Small intestine (tissue), 7 donors: Measurements from ENCODE around the gene ALOX15. TPM values are rescaled to one million over a fixed set of nuclear protein-coding genes. Genes with fewer than 3 reads are reported as not detected.

Experiments
- DNase-seq, 2 donors: peaks; one replicate each; pipeline versions ENCODE4 v3.0.0 to v3.0.0-alpha.2; 2013
- FAIRE-seq: peaks from 2 replicates; lab custom pipeline; 2012; peaks lifted over from hg19 to GRCh38; lab: Jason Lieb, UNC
- H3K27ac ChIP-seq, 3 donors: one replicate each; pipeline ENCODE4 v1.5.1; 2013; ENCODE audit warnings: low read length in 2 of 3, mild to moderate bottlenecking in 2 of 3, control low read depth in 1 of 3, inconsistent platforms in 1 of 3, low read depth in 1 of 3, moderate library complexity in 1 of 3
- H3K27me3 ChIP-seq, 3 donors: one replicate each; pipeline ENCODE4 v1.6.1; 2013; ENCODE audit warnings: low read length in 3 of 3, inconsistent platforms in 1 of 3; ENCODE audit not compliant: control insufficient read depth in 3 of 3, insufficient read depth in 3 of 3
- H3K36me3 ChIP-seq, 3 donors: one replicate each; pipeline ENCODE4 v1.6.1; 2013; ENCODE audit warnings: low read length in 3 of 3, inconsistent platforms in 1 of 3, low read depth in 1 of 3, mild to moderate bottlenecking in 1 of 3, moderate library complexity in 1 of 3; ENCODE audit not compliant: control insufficient read depth in 3 of 3, insufficient read depth in 2 of 3
- H3K4me1 ChIP-seq, 3 donors: one replicate each; pipeline ENCODE4 v1.6.1; 2013; ENCODE audit warnings: low read length in 2 of 3, inconsistent platforms in 1 of 3, low read depth in 1 of 3, mild to moderate bottlenecking in 1 of 3, moderate library complexity in 1 of 3; ENCODE audit not compliant: control insufficient read depth in 3 of 3, insufficient read depth in 2 of 3
- H3K4me3 ChIP-seq, 3 donors: one replicate each; pipeline ENCODE4 v1.5.1; 2013; ENCODE audit warnings: low read length in 3 of 3, control low read depth in 1 of 3, inconsistent platforms in 1 of 3, low read depth in 1 of 3, mild to moderate bottlenecking in 1 of 3, moderate library complexity in 1 of 3
- H3K9me3 ChIP-seq, 2 donors: one replicate each; pipeline ENCODE4 v1.6.1; 2013; ENCODE audit warnings: low read depth in 1 of 2, low read length in 1 of 2; ENCODE audit not compliant: control insufficient read depth in 2 of 2, insufficient read depth in 1 of 2
- WGBS, 3 donors: extraction: QIAGEN DNeasy Blood & Tissue Kit; methylation state at CpG; one replicate each; pipeline ENCODE4 v1.1.7; 2013; 5-methylcytosine and 5-hydroxymethylcytosine counted together
- polyA plus RNA-seq, 4 donors: library from polyadenylated mRNA; stranded (reverse) in 3 of 4; unstranded in 1 of 4; fragments of 200-250 nt in 3 of 4; fragments of 120-200 nt in 1 of 4; gene quantifications; one replicate each; pipeline versions ENCODE4 v1.2.1 to v1.2.3, GENCODE V29; 2013
- donor health status: healthy with polysubstance abuse.
- donor health status: control.
- donor health status: control.
- donor health status: Bipolar disorder and iron deficiency.
- donor health status: healthy.

The ALOX15 gene
- polyA plus RNA-seq, 4 donors, result 0.15 to 0.49 (median 0.27) TPM; not detected in 1

GRCh38 chr17:4623249-4623648 is 18.2 kb downstream of the ALOX15 start:
- FAIRE-seq (no peak), DNase-seq (no peak)
- H3K27ac ChIP-seq, result no peak overlapping the region
- peaks cover 0 to 10% of the 10 kb centered on the region in 2 donors for H3K9me3 ChIP-seq
- 76 to 84% (median 77%) methylated on average over 2 of the region's 2 CpGs for WGBS, 3 donors
- H3K36me3 ChIP-seq, result no peaks in the 10 kb centered on the region
- no peak overlapping the region for H3K4me3 ChIP-seq
- no peaks in the 10 kb centered on the region for H3K27me3 ChIP-seq
- H3K4me1 ChIP-seq, result no peaks in the 10 kb centered on the region

GRCh38 chr17:4622375-4622774 is 19.1 kb downstream of the ALOX15 start:
- Histone ChIP-seq H3K9me3 (peaks cover 0 to 10% of the 10 kb centered on the region in 2 donors), H3K27ac (no peak overlapping the region), H3K4me3 (no peak overlapping the region), H3K4me1 (no peaks in the 10 kb centered on the region), H3K36me3 (no peaks in the 10 kb centered on the region), H3K27me3 (peaks cover 0 to 2% (median 0%) of the 10 kb centered on the region in 3 donors)
- WGBS, 3 donors, result 91 to 97% (median 96%) methylated on average over 1 of the region's 1 CpG
- FAIRE-seq, result no peak
- no peak for DNase-seq

- 94 to 97% (median 95%) methylated on average over 4 of the region's 4 CpGs for WGBS, 3 donors
- Histone ChIP-seq H3K36me3 (no peaks in the 10 kb centered on the region), H3K4me3 (no peak overlapping the region), H3K27me3 (peaks cover 0 to 2% (median 0%) of the 10 kb centered on the region in 3 donors), H3K27ac (no peak overlapping the region), H3K4me1 (no peaks in the 10 kb centered on the region), H3K9me3 (peaks cover 0 to 12% of the 10 kb centered on the region in 2 donors)
- FAIRE-seq, result no peak
- no peak for DNase-seq
Measured at GRCh38 chr17:4620531-4621101, 20.9 kb downstream of the ALOX15 start.

- no peak overlapping the region for H3K27ac ChIP-seq
- no peaks in the 10 kb centered on the region for H3K36me3 ChIP-seq
- no peak for FAIRE-seq
- no peaks in the 10 kb centered on the region for H3K4me1 ChIP-seq
- WGBS, 3 donors, result 64 to 65% (median 65%) methylated on average over 15 of the region's 15 CpGs
- peaks cover 0 to 2% (median 0%) of the 10 kb centered on the region in 3 donors for H3K27me3 ChIP-seq
- no peak for DNase-seq
- H3K4me3 ChIP-seq, result no peak overlapping the region
- peaks cover 0 to 12% of the 10 kb centered on the region in 2 donors for H3K9me3 ChIP-seq
Measured at GRCh38 chr17:4617590-4618351, 23.7 kb downstream of the ALOX15 start.

- H3K9me3 ChIP-seq, result peaks cover 0 to 9% of the 10 kb centered on the region in 2 donors
- H3K27me3 ChIP-seq, result peaks cover 0 to 2% (median 0%) of the 10 kb centered on the region in 3 donors
- WGBS, 3 donors, result 91 to 96% (median 93%) methylated on average over 17 of the region's 17 CpGs
- H3K4me1 ChIP-seq, result no peaks in the 10 kb centered on the region
- no peak for DNase-seq
- H3K27ac ChIP-seq, result no peak overlapping the region
- H3K4me3 ChIP-seq, result no peak overlapping the region
- FAIRE-seq, result no peak
- H3K36me3 ChIP-seq, result no peaks in the 10 kb centered on the region
Measured at GRCh38 chr17:4617090-4617489, 24.4 kb downstream of the ALOX15 start.

GRCh38 chr17:4616476-4616875 is 25.0 kb downstream of the ALOX15 start:
- no peaks in the 10 kb centered on the region for H3K4me1 ChIP-seq
- FAIRE-seq, result no peak
- H3K4me3 ChIP-seq, result no peak overlapping the region
- no peaks in the 10 kb centered on the region for H3K36me3 ChIP-seq
- H3K27me3 ChIP-seq, result peaks cover 0 to 2% (median 0%) of the 10 kb centered on the region in 3 donors
- no peak overlapping the region for H3K27ac ChIP-seq
- H3K9me3 ChIP-seq, result peaks cover 0 to 5% of the 10 kb centered on the region in 2 donors
- no peak for DNase-seq
- WGBS, 3 donors, result 75 to 80% (median 77%) methylated on average over 9 of the region's 9 CpGs

DNA sequence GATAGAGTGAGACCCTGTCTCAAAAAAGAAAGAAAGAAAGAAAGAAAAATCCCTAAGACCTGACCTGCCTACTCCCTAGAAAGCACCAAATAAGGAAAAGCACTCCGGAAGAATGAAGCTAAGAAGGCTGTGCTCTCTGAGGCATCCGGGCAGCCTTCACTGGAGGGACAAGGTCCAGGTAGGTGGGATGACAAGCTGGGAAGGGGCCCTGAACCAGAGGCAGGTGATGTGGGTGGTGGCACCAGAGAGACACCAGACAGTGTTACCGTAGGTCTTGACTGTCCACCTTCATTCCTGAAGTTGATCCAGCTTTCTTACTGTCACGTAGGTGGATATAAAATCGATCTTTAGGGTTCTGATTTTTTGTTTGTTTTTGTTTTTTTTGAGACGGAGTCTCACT is 30.8 kb downstream of the ALOX15 start:
- Histone ChIP-seq H3K9me3 (no peaks in the 10 kb centered on the region), H3K27me3 (no peaks in the 10 kb centered on the region), H3K36me3 (peaks cover 0 to 9% (median 0%) of the 10 kb centered on the region in 3 donors), H3K4me1 (peaks cover 0 to 43% (median 4%) of the 10 kb centered on the region in 3 donors), H3K27ac (peak overlapping the region in 1 of 3 donors; percentile 76), H3K4me3 (no peak overlapping the region)
- FAIRE-seq, result no peak
- WGBS, 3 donors, result 23 to 67% (median 39%) methylated on average over 6 of the region's 6 CpGs
- DNase-seq, result peak; percentile 26 to 79

- Histone ChIP-seq H3K4me1 (peaks cover 0 to 46% (median 4%) of the 10 kb centered on the region in 3 donors), H3K4me3 (no peak overlapping the region), H3K9me3 (no peaks in the 10 kb centered on the region), H3K27ac (peak overlapping the region in 1 of 3 donors; percentile 76), H3K36me3 (peaks cover 0 to 10% (median 0%) of the 10 kb centered on the region in 3 donors), H3K27me3 (no peaks in the 10 kb centered on the region)
- FAIRE-seq (no peak), DNase-seq (peak; percentile 60 to 66)
- whole genome bisulfite sequencing, 3 donors, result 27 to 57% (median 36%) methylated on average over 5 of the region's 5 CpGs
Measured at GRCh38 chr17:4610162-4610561, 31.3 kb downstream of the ALOX15 start.
